ENCODE data around the gene ABR. TPM values are rescaled to one million over a fixed set of nuclear protein-coding genes. Genes with fewer than 3 reads are reported as not detected.
A peak's percentile ranks its signal among the peaks of the same experiment; 100 is the strongest.
"Not testable (repeated sequence)": the region's sequence is repeated elsewhere in the genome, so short reads cannot be mapped to it uniquely, and the experiment has no call there.

ABR gene
- total RNA-seq, 1 experiment from 2014 or later = 5.6 TPM

DNA sequence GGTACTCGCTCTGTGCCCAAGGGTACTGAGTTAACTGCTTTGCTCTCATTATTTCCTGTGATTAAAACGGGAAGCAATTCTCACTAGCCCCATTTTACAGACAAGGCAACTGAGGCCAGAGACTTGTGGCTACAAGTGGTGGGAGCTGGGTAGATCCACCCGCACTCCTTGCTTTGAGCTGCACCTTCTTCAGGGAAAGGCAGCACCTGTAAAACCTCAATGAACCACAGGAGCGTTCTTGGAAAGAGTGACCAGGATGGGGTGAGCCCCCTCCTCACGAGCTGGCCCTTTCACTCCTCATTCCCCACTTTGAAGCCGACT is 102.8 kb downstream of the ABR start:
- no peaks in the 10 kb centered on the region for H3K36me3 ChIP-seq
- no peak overlapping the region for H3K27ac ChIP-seq
- no peak overlapping the region for H3K4me3 ChIP-seq
- H3K9me3 ChIP-seq (replicated peaks) = no peaks in the 10 kb centered on the region
- H3K27me3 ChIP-seq = no peaks in the 10 kb centered on the region
- peaks cover 13% of the 10 kb centered on the region for H3K4me1 ChIP-seq
- DNase-seq = no peak

DNA sequence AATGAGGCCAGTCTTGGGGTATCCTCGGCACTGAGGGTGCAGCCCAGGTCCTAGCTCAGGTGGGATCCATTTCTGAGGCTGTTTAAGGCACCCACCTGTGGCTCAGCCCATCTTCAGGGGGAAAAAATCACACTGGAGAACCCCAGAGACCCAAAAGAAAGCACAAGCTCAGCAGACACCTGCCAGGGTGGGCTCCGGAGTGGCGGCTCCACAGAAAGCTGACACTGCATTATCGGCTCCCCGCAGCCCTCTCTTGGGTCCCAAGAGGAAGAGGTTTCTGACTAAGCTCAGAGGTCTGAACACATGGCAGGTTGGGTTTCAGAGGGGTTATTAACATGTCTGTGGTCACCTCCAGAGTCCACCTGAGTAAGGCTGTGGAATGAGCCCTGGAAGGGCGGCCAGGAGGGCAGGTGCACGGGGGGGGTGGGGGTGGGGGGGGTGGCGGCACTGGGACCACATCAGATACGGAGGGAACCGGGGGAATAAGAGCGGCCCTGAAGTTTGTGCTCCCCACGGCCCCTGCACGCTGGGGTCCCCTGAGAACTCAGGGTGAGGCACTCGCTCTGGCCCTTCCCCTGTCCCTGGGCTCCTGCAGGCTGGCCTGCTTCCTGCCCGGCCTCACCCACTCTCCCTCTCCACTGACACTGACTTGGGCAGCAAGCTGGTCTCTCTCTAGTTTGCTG is 103.3 kb downstream of the ABR start:
- DNase-seq = peak in 1 of 2 experiments; percentile 23
- Histone ChIP-seq H3K4me3 (no peak overlapping the region), H3K27ac (no peak overlapping the region), H3K27me3 (no peaks in the 10 kb centered on the region), H3K4me1 (peaks cover 13% of the 10 kb centered on the region), H3K9me3 (replicated peaks) (no peaks in the 10 kb centered on the region), H3K36me3 (no peaks in the 10 kb centered on the region)

DNA sequence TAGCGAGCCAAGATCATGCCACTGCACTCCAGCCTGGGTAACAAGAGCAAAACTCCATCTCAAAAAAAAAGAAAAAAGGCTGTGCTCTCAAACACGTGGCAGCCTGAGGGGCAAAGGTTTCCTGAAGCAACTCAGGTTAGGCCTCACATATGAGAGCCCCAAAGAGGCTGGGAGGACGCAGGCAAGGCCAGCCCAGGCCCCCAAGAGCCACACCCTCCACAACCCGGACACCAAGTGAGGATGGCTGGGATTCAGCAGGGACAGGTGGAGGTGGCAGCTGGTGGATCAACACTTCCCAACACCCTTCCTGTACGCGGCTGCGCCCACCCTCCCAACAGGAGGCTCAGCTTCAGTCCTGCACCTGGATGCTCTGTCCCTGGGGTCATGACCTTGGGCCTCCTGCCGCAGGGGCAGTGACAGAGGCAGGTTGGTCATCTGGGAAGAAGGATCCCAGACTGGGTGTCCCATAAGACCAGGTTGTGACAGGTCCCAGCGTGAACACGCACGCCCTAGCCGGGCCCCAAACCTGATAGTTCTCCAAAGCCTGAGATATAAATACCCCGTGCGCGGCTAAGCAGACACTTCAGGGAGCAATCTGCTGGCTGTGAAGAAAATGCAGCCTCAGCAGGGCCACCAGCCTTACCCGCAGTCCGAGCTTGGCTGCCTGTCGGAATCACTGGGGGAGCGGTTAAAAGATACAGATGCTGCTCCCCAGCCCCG is 104.7 kb downstream of the ABR start:
- H3K27ac ChIP-seq = no peak overlapping the region
- H3K27me3 ChIP-seq = no peaks in the 10 kb centered on the region
- no peaks in the 10 kb centered on the region for H3K36me3 ChIP-seq
- peaks cover 6% of the 10 kb centered on the region; the same call in 1 of the 2 replicates for H3K4me1 ChIP-seq
- H3K4me3 ChIP-seq = no peak overlapping the region
- DNase-seq = no peak
- no peaks in the 10 kb centered on the region for H3K9me3 ChIP-seq (replicated peaks)

DNA sequence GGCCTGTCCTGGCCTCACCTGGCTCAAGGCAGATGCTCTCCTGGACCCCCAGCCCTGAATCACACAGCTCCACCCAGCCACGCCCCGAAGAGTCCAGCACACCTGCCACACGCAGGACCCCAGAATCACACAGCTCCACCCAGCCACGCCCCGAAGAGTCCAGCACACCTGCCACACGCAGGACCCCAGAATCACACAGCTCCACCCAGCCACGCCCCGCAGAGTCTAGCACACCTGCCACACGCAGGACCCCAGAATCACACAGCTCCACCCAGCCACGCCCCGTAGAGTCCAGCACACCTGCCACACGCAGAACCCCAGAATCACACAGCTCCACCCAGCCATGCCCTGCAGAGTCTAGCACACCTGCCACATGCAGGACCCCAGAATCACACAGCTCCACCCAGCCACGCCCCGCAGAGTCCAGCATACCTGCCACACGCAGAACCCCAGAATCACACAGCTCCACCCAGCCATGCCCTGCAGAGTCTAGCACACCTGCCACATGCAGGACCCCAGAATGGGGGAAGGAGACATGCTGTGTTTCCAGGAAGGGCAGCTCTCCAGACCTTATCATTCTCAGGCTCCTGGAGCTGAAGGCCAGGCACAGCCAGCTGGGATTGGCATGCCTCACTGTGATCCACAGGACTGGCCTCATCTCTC is 105.7 kb downstream of the ABR start:
- H3K36me3 ChIP-seq; H3K4me3 ChIP-seq; H3K9me3 ChIP-seq (replicated peaks); H3K27ac ChIP-seq; H3K4me1 ChIP-seq; H3K27me3 ChIP-seq; DNase-seq: not testable (repeated sequence)

DNA sequence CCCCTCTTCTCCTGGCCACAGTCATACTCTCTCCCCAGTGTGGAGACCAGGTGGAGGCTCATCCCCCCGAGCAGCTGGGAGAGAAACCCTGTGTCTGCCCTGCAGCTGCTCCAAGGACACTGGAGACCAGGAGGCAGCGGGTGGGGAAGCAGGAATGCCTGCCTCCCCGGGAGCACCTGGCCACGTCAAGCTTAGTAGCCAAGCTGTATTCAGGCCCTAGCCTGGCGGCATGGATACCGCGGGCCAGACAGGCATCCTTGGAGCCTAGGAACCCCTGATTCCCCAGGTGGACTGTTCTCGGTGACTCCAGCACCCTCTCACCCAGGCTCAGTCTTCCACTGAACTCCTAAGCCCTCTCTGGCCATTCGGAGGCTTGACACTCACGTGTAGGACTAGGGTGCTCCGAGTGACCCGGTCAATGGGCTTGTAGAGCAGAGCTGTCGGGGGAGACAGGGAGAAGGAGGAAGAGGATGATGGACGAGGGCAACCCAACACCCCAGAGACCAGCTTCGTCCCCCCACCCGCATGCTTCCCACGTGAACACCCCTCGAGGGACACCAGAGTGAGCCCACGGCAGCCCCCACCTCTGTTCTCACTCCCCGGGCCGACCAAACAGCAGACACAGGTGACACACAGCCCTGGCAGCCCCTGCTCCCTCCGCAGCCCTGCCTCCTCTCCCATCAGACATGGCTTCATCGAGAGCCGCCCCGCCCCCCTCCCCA is 106.4 kb downstream of the ABR start:
- H3K4me1 ChIP-seq = peaks cover 4% of the 10 kb centered on the region; the same call in 1 of the 2 replicates
- no peak overlapping the region for H3K4me3 ChIP-seq
- H3K27ac ChIP-seq = no peak overlapping the region
- no peaks in the 10 kb centered on the region for H3K27me3 ChIP-seq
- peak; percentile 79 to 82 for DNase-seq
- no peaks in the 10 kb centered on the region for H3K36me3 ChIP-seq
- H3K9me3 ChIP-seq (replicated peaks) = no peaks in the 10 kb centered on the region

DNA sequence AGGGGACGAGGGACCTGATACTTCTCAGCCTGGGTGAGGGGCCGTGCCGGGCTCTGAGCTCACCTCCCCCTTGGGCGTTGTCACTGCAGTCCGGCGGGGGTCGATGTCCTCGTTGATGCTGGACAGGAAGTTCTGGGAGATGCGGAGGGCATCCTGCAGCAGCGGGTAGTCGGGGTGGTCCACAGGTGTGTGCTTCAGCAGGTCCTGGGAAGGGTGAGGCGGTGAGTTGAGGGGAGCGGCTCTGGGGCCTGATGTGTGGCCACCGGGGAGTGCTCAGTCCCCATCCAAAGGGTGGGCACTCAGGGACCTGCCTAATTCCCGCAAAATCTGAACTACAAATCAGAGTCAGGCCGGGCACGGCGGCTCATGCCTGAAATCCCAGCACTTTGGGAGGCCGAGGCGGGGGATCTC is 107.2 kb downstream of the ABR start:
- Histone ChIP-seq H3K27me3 (no peaks in the 10 kb centered on the region), H3K4me1 (peaks cover 4% of the 10 kb centered on the region; the same call in 1 of the 2 replicates), H3K9me3 (replicated peaks) (no peaks in the 10 kb centered on the region), H3K27ac (no peak overlapping the region), H3K36me3 (no peaks in the 10 kb centered on the region), H3K4me3 (no peak overlapping the region)
- DNase-seq = no peak

DNA sequence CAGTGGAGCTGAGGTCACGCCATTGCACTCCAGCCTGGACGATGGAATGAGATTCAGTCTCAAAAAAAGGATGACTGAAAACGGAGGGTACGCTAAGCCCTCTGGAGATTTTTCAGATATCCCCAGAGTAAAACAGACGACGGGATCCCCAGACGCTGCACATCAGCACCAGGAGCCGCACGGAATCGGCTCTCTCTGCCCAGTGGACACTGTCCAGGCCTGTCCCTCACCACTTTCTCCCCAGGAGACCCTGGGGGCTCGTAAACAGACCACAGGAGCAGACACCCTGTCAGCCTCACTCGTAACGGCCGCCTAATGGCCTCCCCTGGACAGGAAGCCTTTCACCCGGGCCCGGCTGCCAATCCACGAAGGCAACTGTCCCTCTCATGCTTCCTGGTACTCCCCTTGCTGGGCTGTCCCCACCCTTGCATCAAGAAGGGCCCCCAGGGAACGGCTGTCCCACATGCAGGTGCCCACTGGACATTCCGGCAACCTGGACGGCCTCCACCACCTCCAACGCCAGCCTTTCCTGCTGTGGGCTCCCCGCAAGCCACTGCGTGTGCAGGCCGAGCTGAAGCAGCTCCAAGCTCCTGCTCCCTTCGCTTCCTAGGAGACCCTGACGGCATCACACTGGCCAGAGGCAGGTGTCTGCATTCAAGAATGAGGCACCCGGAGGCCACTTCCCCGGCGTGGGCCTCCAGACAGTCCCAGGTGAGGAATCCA is 108.5 kb downstream of the ABR start:
- no peak overlapping the region for H3K27ac ChIP-seq
- peaks cover 4% of the 10 kb centered on the region; the same call in 1 of the 2 replicates for H3K4me1 ChIP-seq
- H3K4me3 ChIP-seq = no peak overlapping the region
- H3K9me3 ChIP-seq (replicated peaks) = no peaks in the 10 kb centered on the region
- no peaks in the 10 kb centered on the region for H3K27me3 ChIP-seq
- DNase-seq = no peak
- no peaks in the 10 kb centered on the region for H3K36me3 ChIP-seq

DNA sequence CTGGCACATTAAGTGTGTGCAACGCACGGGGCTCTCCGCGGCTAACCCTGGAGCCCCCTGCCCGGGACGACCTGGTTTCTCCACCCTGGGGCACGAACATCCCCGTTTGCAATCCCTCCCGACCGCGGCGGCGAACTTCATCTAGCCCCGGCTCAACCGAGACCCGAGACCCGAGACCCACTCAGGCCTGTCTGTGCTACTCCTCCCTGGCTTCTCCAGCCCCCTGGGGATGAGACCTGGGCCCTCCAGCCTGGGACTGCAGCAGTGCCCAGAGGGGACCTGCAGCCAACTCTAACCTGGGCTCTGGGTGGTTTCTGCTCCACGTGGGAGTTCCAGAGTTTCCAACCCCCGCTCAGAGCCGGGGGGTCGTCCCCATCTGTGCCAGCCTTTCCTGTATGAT is 109.4 kb downstream of the ABR start:
- Histone ChIP-seq H3K4me1 (peaks cover 4% of the 10 kb centered on the region; the same call in 1 of the 2 replicates), H3K36me3 (no peaks in the 10 kb centered on the region), H3K9me3 (replicated peaks) (no peaks in the 10 kb centered on the region), H3K27ac (no peak overlapping the region), H3K27me3 (no peaks in the 10 kb centered on the region), H3K4me3 (no peak overlapping the region)
- no peak for DNase-seq

DNA sequence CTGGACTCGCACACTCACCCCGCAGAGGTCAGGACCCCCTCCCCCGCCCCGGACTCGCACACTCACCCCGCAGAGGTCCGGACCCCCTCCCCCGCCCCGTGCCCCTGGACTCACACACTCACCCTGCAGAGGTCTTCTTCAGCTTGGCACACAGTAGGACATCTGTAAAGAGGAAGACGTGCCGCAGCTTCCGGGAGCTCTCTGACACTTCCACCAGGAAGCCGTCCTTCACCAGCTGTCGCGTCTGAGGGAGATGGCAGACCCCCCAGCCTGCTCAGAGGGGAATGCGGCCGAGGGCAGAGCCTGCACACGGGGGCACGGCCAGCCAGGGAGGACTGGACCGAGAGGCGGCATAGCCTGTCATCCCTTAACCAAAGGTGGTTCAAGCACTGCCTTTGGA is 109.9 kb downstream of the ABR start:
- DNase-seq = no peak
- Histone ChIP-seq H3K27ac (no peak overlapping the region), H3K36me3 (no peaks in the 10 kb centered on the region), H3K9me3 (replicated peaks) (no peaks in the 10 kb centered on the region), H3K4me1 (peaks cover 4% of the 10 kb centered on the region; the same call in 1 of the 2 replicates), H3K27me3 (no peaks in the 10 kb centered on the region), H3K4me3 (no peak overlapping the region)

DNA sequence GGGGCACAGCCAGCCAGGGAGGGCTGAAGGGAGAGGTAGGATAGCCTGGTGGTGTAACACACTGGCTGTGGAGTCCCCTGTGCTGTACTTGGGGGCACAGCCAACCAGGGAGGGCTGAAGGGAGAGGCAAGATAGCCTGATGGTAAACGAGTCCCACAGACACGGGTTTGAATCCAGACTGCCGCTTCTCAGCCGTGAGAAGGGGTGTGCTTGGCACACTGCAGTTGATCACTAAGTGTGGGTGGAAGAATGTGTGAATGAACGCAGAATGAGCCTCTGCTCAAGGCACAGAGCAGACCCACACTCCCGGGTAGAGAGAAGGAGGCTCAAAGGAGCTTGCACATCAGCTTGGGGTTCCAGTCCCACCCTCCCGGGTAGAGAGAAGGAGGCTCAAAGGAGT is 111.4 kb downstream of the ABR start:
- DNase-seq = no peak
- Histone ChIP-seq H3K9me3 (replicated peaks) (no peaks in the 10 kb centered on the region), H3K4me1 (peaks cover 1% of the 10 kb centered on the region; the same call in 1 of the 2 replicates), H3K27ac (no peak overlapping the region), H3K27me3 (no peaks in the 10 kb centered on the region), H3K36me3 (no peaks in the 10 kb centered on the region), H3K4me3 (no peak overlapping the region)

DNA sequence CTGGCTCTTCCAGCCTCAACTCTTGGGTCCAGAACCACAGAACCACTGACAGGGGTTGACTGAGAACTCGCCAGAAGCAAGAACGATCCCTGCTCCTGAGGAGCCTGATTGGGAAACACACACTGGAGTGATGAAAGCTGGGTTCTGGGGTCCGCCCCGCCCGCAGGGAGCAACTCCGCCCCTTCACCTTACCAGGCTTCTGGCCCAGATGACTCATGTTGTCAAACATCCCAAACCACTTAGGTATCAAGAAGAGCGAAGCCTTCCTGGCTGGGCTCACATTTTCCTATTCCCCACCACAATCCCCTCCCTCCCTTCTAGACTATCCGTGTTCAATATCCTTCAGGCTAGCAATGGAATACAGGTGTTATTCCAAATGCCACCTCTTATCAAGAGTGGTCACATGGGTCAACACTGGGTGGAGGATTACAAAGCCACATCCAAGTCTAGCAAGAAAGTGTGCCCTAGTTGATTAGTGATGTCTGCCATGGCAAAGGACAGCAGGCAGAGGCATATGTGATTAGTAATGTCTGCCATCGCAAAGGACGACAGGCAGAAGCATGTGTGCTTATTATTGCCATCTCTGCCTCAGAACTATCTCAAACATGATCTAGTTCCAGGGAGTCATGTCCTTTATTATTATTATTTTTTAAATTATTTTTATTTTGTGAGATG is 112.4 kb downstream of the ABR start:
- Histone ChIP-seq H3K9me3 (replicated peaks) (no peaks in the 10 kb centered on the region), H3K27ac (no peak overlapping the region), H3K36me3 (no peaks in the 10 kb centered on the region), H3K27me3 (no peaks in the 10 kb centered on the region), H3K4me3 (no peak overlapping the region), H3K4me1 (no peaks in the 10 kb centered on the region)
- DNase-seq = no peak

DNA sequence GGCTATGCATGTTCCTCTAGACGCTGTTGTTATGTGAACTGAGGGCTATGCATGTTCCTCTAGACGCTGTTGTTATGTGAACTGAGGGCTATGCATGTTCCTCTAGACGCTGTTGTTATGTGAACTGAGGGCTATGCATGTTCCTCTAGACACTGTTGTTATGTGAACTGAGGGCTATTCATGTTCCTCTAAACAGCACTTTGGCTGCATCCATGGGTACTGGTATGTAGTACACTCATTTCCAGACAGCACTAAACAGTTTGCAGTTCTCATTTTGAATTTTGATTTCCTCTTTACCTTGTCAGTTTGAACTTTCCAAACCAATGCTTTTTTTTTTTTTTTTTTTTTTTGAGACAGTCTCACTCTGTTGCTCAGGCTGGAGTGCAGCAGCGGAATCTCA is 114.4 kb downstream of the ABR start:
- H3K27ac ChIP-seq; H3K4me3 ChIP-seq; H3K4me1 ChIP-seq; H3K9me3 ChIP-seq (replicated peaks); H3K27me3 ChIP-seq; DNase-seq; H3K36me3 ChIP-seq: not testable (repeated sequence)

DNA sequence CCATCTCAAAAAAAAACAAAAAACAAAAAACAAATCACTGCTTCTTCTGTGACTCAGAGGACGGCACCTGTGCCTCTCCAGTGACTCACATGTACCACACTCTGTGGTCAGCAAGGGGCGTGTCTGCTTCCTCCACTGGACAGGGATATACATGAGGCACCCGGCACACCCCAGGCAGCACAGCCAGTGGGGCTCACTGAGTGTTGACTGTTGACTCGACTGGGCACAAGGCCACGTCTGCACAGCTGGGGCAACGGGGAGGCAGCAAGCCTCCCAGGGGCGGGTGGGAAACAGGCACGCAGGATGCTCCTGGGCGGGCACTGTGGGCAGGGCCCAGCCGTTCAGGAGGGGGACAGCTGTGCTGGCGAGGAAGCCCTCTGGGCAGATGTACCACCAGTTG is 118.8 kb downstream of the ABR start:
- H3K4me3 ChIP-seq = no peak overlapping the region
- no peaks in the 10 kb centered on the region for H3K9me3 ChIP-seq (replicated peaks)
- H3K36me3 ChIP-seq = no peaks in the 10 kb centered on the region
- no peaks in the 10 kb centered on the region for H3K27me3 ChIP-seq
- peaks cover 16% of the 10 kb centered on the region for H3K4me1 ChIP-seq
- H3K27ac ChIP-seq = no peak overlapping the region
- DNase-seq = peak; percentile 91 to 94

All from SJCRH30 (cell line).